PC-3 (cell line): ENCODE results near the gene GALNT1.

ENCODE experiments used
- CTCF ChIP-seq: fragments of 300-600 bp; sonication (generic); conservative IDR thresholded peaks from 2 replicates; pipeline ENCODE4 v1.5.1; 2017; ENCODE audit warnings: antibody characterized with exemption, low read depth, mild to moderate bottlenecking, low read length
- EZH2 ChIP-seq: fragments of 300-600 bp; sonication (generic); IDR thresholded peaks from one replicate; pipeline ENCODE4 v1.6.1; 2017; ENCODE audit warnings: antibody characterized with exemption, mild to moderate bottlenecking, low read length; ENCODE audit not compliant: unreplicated experiment
- EZH2phosphoT487 ChIP-seq: fragments of 300-600 bp; sonication (generic); IDR thresholded peaks from 2 replicates; pipeline ENCODE4 v1.6.1; 2018; ENCODE audit warnings: mild to moderate bottlenecking, antibody characterized with exemption, low read length, borderline replicate concordance

GRCh38 chr18:35581546-35581897 is at the start of gene GALNT1:
- TF ChIP-seq CTCF (no peak), EZH2 (no peak), EZH2phosphoT487 (no peak)
